ENCODE data around the gene RBM47. TPM values are rescaled to one million over a fixed set of nuclear protein-coding genes. Genes with fewer than 3 reads are reported as not detected.

Gene RBM47
- total and polyA plus RNA-seq, 10 of the 15 experiments (the other 5 are each of a cell fraction or from before 2014, with no cell fraction given): 7.9 to 45.0 (median 28.7) TPM

DNA sequence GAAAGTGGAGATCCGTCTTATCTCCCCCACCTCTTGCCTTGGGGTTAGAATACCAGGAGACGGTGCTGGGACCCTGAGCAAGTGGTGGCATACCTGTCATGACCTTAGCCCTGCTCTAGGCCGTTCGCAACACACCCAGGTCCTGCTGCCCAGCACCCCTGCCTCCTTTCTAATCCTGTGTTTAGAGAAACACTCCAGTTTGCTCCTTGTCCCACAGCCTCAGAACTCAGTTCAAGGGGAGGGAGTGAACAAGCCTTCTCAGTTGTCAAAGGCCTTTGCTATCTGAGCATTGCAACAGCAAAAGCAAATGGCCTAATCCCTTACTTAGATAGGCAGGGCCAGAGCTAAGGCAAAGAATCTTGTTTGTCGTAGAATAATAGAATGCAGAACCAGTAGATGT lies 226.6 kb downstream of the RBM47 start (continued):
- no peak for TF ChIP-seq CHD1 (IDR thresholded peaks at IDR 0.05; ENCODE audit: low read depth, low read length)
- no peak for TF ChIP-seq ZNF217 (IDR thresholded peaks at IDR 0.05)
- no peak for TF ChIP-seq RAD21 (IDR thresholded peaks at IDR 0.05; ENCODE audit: insufficient read depth, low read depth, low read length)
- no peak for TF ChIP-seq SUPT20H (IDR thresholded peaks at IDR 0.05; ENCODE audit: borderline replicate concordance, control insufficient read depth, low read depth, low read length)
- TF ChIP-seq RAD51 (IDR thresholded peaks at IDR 0.05): no peak
- no peak for TF ChIP-seq ZNF274 (IDR thresholded peaks at IDR 0.05; ENCODE audit: insufficient read depth, insufficient read length)
- TF ChIP-seq IKZF2 (IDR thresholded peaks at IDR 0.05): no peak
- TF ChIP-seq NR2C2 (IDR thresholded peaks at IDR 0.05; ENCODE audit: borderline replicate concordance, control insufficient read depth, insufficient read length, low read depth): no peak

DNA sequence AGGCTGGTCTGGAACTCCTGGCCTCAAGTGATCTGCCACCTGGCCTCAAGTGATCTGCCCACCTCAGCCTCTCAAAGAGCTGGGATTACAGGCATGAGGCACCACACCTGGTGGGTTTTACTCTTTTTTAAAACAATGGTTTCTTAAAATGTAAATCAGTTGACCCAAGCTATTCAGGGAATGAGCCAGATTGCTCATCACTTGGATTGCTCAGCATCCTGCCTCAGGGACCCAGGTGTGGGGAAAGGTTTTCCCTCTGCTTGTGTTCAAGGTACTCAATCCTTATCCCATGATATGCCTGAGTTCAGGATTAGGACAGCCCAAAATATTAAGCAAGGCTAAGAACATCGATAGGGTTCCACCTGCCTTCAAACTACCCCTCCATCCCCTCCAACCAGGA lies 227.1 kb downstream of the RBM47 start:
- TF ChIP-seq MTA2 (IDR thresholded peaks at IDR 0.05; ENCODE audit: low read depth) (no peak), CEBPB (IDR thresholded peaks at IDR 0.05; ENCODE audit: borderline replicate concordance in 1 of 2, low read depth in 2 of 2, low read length in 2 of 2) (no peak), HCFC1 (IDR thresholded peaks at IDR 0.05; ENCODE audit: low read length) (no peak), IKZF1 (conservative IDR thresholded peaks at IDR 0.05) (no peak)
- TF ChIP-seq, protein P1, sequence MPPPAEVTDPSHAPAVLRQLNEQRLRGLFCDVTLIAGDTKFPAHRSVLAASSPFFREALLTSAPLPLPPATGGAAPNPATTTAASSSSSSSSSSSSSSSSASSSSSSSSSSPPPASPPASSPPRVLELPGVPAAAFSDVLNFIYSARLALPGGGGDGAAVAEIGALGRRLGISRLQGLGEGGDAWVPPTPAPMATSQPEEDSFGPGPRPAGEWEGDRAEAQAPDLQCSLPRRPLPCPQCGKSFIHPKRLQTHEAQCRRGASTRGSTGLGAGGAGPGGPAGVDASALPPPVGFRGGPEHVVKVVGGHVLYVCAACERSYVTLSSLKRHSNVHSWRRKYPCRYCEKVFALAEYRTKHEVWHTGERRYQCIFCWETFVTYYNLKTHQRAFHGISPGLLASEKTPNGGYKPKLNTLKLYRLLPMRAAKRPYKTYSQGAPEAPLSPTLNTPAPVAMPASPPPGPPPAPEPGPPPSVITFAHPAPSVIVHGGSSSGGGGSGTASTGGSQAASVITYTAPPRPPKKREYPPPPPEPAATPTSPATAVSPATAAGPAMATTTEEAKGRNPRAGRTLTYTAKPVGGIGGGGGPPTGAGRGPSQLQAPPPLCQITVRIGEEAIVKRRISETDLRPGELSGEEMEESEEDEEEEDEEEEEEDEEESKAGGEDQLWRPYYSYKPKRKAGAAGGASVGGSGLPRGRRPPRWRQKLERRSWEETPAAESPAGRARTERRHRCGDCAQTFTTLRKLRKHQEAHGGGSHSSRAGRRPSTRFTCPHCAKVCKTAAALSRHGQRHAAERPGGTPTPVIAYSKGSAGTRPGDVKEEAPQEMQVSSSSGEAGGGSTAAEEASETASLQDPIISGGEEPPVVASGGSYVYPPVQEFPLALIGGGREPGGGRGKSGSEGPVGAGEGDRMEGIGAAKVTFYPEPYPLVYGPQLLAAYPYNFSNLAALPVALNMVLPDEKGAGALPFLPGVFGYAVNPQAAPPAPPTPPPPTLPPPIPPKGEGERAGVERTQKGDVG (CRISPR knock-in tag; IDR thresholded peaks at IDR 0.05): no peak
- 86% methylated on average over 1 of the region's 1 CpG for WGBS (ENCODE audit: insufficient coverage, insufficient replicate concordance, low lambda C conversion rate, missing lambda C conversion rate)
- Histone ChIP-seq H3K4me1 (ENCODE audit: control insufficient read depth, insufficient read depth, low read length) (no peaks in the 10 kb centered on the region), H3K27me3 (replicated peaks in 1 of 2; ENCODE audit: control insufficient read depth in 2 of 2, insufficient read depth in 2 of 2, low read length in 1 of 2) (no peaks in the 10 kb centered on the region), H3K4me2 (ENCODE audit: control insufficient read depth, insufficient read depth) (no peak overlapping the region), H2AFZ (ENCODE audit: control insufficient read depth, low read depth, low read length) (no peak overlapping the region), H3K4me3 (no peak overlapping the region), H3K79me2 (ENCODE audit: control insufficient read depth, insufficient read depth, low read length) (no peaks in the 10 kb centered on the region), H3K9ac (ENCODE audit: control insufficient read depth, insufficient read depth, low read length) (no peak overlapping the region), H3K27ac (ENCODE audit: control insufficient read depth, insufficient read depth) (no peak overlapping the region), H4K20me1 (ENCODE audit: control insufficient read depth, insufficient read depth) (no peaks in the 10 kb centered on the region), H3K9me3 (replicated peaks; ENCODE audit: control insufficient read depth, insufficient read depth, low read length) (peaks cover 5% of the 10 kb centered on the region; the same call in 1 of the 3 replicates), H3K36me3 (ENCODE audit: control insufficient read depth in 2 of 2, insufficient read depth in 2 of 2, low read length in 1 of 2) (no peaks in the 10 kb centered on the region)
- SMC1A ChIA-PET (ENCODE audit: uncharacterized antibody, unreplicated experiment): interaction anchor here (2.1 kb wide), 1 partner anchor 9 kb away, joined by 6 read pairs; no protein-coding TSS in a partner anchor
- POLR2A ChIA-PET: no interaction called here
- ATAC-seq (no peak), FAIRE-seq (no peak), DNase-seq (ENCODE audit: low read depth, low spot score) (no peak)
- BruUV-seq (replicated peaks): no TSS peak
- RAD21 ChIA-PET (ENCODE audit: unreplicated experiment): no interaction called here
- CTCF ChIA-PET: no interaction called here
- intact Hi-C loops (cut with micrococcal nuclease; ENCODE audit: unreplicated experiment): no loop called here
- in situ Hi-C loops (cut with MboI): no loop called here

All from GM12878 (cell line).